ENCODE data around the gene RUVBL1. TPM values are rescaled to one million over a fixed set of nuclear protein-coding genes. Genes with fewer than 3 reads are reported as not detected.

RUVBL1 gene
- total RNA-seq, 4 donors from 2014 or later = 16.3 to 35.6 (median 28.3) TPM

DNA sequence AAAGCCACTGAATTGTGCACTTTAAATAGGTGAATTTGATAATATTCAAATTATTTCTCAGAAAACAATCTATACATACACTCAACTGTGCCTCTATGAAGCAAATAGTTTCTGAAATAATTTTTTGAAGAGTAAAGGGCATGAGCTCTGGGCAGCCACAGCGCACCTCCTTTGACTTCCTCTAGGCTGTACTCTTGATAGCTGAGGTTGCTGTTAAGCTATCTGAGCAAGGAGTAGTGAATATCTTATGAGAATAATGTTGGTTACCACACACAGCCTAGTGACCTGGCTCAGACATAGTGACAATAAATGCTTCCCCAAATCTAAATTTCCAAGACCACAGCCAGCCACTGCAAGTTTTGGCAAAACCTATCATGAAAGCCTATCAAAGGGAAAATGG, 83.0 kb downstream of the RUVBL1 start:
- no peak for DNase-seq (ENCODE audit: low spot score in 2 of 2)
- WGBS = 71% methylated on average over 1 of the region's 1 CpG
- no peaks in the 10 kb centered on the region for H3K27me3 ChIP-seq
- no peak overlapping the region for H3K27ac ChIP-seq
- H3K4me3 ChIP-seq = no peak overlapping the region
- no peak for TF ChIP-seq EP300 (IDR thresholded peaks at IDR 0.05)
- TF ChIP-seq POLR2A (IDR thresholded peaks at IDR 0.05) = no peak
- TF ChIP-seq POLR2AphosphoS5 (IDR thresholded peaks at IDR 0.05) = no peak
- TF ChIP-seq, protein P1, sequence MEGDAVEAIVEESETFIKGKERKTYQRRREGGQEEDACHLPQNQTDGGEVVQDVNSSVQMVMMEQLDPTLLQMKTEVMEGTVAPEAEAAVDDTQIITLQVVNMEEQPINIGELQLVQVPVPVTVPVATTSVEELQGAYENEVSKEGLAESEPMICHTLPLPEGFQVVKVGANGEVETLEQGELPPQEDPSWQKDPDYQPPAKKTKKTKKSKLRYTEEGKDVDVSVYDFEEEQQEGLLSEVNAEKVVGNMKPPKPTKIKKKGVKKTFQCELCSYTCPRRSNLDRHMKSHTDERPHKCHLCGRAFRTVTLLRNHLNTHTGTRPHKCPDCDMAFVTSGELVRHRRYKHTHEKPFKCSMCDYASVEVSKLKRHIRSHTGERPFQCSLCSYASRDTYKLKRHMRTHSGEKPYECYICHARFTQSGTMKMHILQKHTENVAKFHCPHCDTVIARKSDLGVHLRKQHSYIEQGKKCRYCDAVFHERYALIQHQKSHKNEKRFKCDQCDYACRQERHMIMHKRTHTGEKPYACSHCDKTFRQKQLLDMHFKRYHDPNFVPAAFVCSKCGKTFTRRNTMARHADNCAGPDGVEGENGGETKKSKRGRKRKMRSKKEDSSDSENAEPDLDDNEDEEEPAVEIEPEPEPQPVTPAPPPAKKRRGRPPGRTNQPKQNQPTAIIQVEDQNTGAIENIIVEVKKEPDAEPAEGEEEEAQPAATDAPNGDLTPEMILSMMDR (IDR thresholded peaks at IDR 0.05) = no peak
- no peaks in the 10 kb centered on the region for H3K4me1 ChIP-seq
- no peaks in the 10 kb centered on the region for H3K36me3 ChIP-seq
- no peaks in the 10 kb centered on the region for H3K9me3 ChIP-seq

DNA sequence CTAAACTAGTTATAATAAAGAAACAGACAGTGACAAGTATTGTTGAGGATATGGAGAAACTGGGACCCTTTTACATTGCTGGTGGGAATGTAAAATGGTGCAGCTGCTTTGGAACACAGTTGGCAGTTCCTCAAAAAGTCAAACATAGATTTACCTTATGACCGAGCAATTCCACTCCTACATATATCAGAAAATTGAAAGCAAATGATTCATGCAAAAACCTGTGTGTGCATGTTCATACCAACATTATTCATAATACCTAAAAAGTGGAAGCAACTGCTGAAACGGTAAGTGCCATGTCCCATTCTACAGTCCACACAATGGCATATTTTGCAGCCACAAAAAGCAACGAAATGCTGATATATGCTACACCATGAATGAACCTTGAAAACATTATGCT, 83.6 kb downstream of the RUVBL1 start:
- WGBS = 59% methylated on average over 3 of the region's 3 CpGs
- Histone ChIP-seq H3K36me3 (no peaks in the 10 kb centered on the region), H3K9me3 (no peaks in the 10 kb centered on the region), H3K27ac (no peak overlapping the region), H3K4me1 (no peaks in the 10 kb centered on the region), H3K4me3 (no peak overlapping the region), H3K27me3 (no peaks in the 10 kb centered on the region)
- DNase-seq (ENCODE audit: low spot score in 2 of 2) = no peak
- no peak for TF ChIP-seq EP300 (IDR thresholded peaks at IDR 0.05)
- TF ChIP-seq, protein P1 (IDR thresholded peaks at IDR 0.05) = no peak
- no peak for TF ChIP-seq POLR2AphosphoS5 (IDR thresholded peaks at IDR 0.05)
- no peak for TF ChIP-seq POLR2A (IDR thresholded peaks at IDR 0.05)

DNA sequence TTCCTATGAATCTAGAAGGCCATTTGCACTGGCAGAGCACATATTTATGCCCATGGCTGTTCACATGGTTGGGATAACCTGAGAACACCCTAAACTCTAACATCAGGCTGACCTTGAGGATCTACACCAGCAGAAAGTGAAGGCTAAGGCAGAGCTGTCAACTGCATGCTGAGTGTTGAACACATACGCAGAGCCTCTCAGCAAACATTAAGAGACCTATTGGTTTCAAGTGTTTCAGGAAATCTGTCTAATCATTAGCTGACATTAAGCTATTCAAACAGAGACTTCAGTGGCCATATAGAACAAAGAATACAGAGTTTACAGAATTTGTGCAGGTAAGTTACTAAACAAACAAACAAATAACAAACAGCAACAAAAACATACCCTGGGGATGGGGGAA, 87.5 kb downstream of the RUVBL1 start:
- no peaks in the 10 kb centered on the region for H3K9me3 ChIP-seq
- WGBS = 92% methylated on average over 1 of the region's 1 CpG
- DNase-seq (ENCODE audit: low spot score in 2 of 2) = no peak
- no peaks in the 10 kb centered on the region for H3K4me1 ChIP-seq
- H3K27me3 ChIP-seq = no peaks in the 10 kb centered on the region
- no peaks in the 10 kb centered on the region for H3K36me3 ChIP-seq
- TF ChIP-seq, protein P1 (IDR thresholded peaks at IDR 0.05) = no peak
- no peak for TF ChIP-seq POLR2A (IDR thresholded peaks at IDR 0.05)
- TF ChIP-seq EP300 (IDR thresholded peaks at IDR 0.05) = no peak
- TF ChIP-seq POLR2AphosphoS5 (IDR thresholded peaks at IDR 0.05) = no peak
- no peak overlapping the region for H3K4me3 ChIP-seq
- no peak overlapping the region for H3K27ac ChIP-seq

DNA sequence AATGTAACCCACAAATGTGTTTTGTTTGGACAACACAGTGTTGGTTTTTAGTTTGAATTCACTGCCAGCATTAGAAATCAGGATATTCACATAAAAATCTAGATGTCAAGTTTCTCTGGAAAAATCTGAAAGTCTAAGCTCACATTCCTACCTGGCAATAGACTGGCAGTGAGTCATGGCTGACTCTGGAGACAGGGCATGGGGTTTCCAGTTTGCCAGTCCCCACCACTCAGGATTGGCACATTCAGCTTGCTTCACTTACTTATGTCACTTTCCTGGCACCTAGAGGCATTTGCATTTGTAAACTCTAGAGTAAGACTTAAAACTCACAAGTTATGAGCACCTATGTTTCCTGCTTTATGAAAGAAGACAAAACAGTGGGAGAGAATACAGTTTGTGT, 90.5 kb downstream of the RUVBL1 start:
- no peak overlapping the region for H3K4me3 ChIP-seq
- no peaks in the 10 kb centered on the region for H3K36me3 ChIP-seq
- H3K27me3 ChIP-seq = no peaks in the 10 kb centered on the region
- no peak overlapping the region for H3K27ac ChIP-seq
- no peaks in the 10 kb centered on the region for H3K4me1 ChIP-seq
- no peak for DNase-seq (ENCODE audit: low spot score in 2 of 2)
- no peaks in the 10 kb centered on the region for H3K9me3 ChIP-seq
- TF ChIP-seq EP300 (IDR thresholded peaks at IDR 0.05) (no peak), POLR2AphosphoS5 (IDR thresholded peaks at IDR 0.05) (no peak)

Other genes with a start within 250 kb of the RUVBL1 start
- gene KBTBD12, start 208.6 kb downstream of the RUVBL1 start, total RNA-seq = under 1 TPM in 1 of 4 donors, not detected in 3; 0.72 TPM
- 100 to 1,000 TPM in 3 of 4 donors, 10 to 100 TPM in 1; 83.5 to 132 (median 124) TPM for gene SEC61A1, start 71.4 kb downstream of the RUVBL1 start, total RNA-seq
- gene EEFSEC, start 29.7 kb upstream of the RUVBL1 start, total RNA-seq = 10 to 100 TPM; 14.3 to 19.4 (median 16.7) TPM